Measurements from ENCODE around the gene CX3CR1.

DNA sequence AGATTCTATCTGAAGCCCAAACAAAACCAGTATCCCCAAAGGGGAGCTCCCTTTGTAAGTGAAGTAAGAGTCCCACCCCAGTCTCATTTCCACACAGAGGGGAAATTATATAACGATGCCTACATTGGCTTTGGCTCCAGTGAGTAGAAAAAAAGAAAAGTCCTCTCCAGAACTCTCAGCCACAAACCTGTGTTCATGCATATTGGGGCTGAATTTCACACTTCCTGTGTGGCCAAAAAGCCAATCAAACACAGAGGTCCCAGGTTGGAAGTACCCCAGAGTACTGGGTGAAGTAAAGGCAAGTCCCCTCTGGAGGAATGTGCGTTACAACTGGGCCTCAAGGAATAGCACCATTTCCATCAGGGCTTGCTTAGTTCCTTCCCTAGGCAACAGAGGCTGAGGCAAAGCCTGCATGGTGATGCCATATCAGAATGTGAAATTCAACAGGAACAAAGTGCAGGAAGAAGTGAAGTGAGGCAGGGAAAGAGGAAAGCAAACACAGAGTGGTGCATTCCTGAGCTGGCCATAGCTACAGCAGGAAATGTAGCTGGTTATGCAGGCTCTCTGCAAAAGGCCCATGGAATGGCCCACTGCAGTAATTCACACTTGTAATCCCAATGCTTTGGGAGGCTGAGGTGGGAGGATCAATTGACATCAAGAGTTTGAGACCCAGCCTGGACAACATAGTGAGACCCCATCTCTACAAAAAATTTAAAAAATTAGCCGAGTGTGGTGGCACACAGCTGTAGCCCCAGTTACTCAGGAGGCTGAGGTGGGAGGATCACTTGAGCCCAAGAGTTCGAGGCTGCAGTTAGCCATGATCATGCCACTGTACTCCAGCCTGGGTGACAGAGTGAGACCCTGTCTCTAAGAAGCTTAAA is 16.6 kb upstream of the CX3CR1 start:
- TF ChIP-seq, protein P1, sequence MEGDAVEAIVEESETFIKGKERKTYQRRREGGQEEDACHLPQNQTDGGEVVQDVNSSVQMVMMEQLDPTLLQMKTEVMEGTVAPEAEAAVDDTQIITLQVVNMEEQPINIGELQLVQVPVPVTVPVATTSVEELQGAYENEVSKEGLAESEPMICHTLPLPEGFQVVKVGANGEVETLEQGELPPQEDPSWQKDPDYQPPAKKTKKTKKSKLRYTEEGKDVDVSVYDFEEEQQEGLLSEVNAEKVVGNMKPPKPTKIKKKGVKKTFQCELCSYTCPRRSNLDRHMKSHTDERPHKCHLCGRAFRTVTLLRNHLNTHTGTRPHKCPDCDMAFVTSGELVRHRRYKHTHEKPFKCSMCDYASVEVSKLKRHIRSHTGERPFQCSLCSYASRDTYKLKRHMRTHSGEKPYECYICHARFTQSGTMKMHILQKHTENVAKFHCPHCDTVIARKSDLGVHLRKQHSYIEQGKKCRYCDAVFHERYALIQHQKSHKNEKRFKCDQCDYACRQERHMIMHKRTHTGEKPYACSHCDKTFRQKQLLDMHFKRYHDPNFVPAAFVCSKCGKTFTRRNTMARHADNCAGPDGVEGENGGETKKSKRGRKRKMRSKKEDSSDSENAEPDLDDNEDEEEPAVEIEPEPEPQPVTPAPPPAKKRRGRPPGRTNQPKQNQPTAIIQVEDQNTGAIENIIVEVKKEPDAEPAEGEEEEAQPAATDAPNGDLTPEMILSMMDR (IDR thresholded peaks at IDR 0.05) = no peak
- no peak for TF ChIP-seq POLR2A (IDR thresholded peaks at IDR 0.05)
- no peak for TF ChIP-seq POLR2AphosphoS5 (IDR thresholded peaks at IDR 0.05)
